ENCODE data around the gene NKX6-2. TPM values are rescaled to one million over a fixed set of nuclear protein-coding genes. Genes with fewer than 3 reads are reported as not detected.

Gene NKX6-2
- total RNA-seq, 4 donors from 2014 or later = not detected

GRCh38 chr10:132766291-132766690, 19.7 kb downstream of the NKX6-2 start:
- Histone ChIP-seq H3K9me3 (no peaks in the 10 kb centered on the region), H3K4me3 (no peak overlapping the region), H3K36me3 (peaks cover 30 to 87% (median 51%) of the 10 kb centered on the region in 4 donors), H3K27ac (replicated peaks in 1 of 4) (no peak overlapping the region), H3K27me3 (no peaks in the 10 kb centered on the region), H3K4me1 (no peaks in the 10 kb centered on the region)
- intact Hi-C loops (cut with DNase I) = no loop called here
- TF ChIP-seq POLR2AphosphoS5 (IDR thresholded peaks at IDR 0.05) = no peak
- TF ChIP-seq EP300 (IDR thresholded peaks at IDR 0.05) = no peak
- TF ChIP-seq CTCF (IDR thresholded peaks at IDR 0.05) = no peak
- no peak for TF ChIP-seq POLR2A (IDR thresholded peaks at IDR 0.05; ENCODE audit: low read depth)
- 93% methylated on average over 13 of the region's 13 CpGs for WGBS
- DNase-seq (ENCODE audit: extremely low spot score) = no peak

- WGBS = 80% methylated on average over 11 of the region's 11 CpGs
- H3K4me1 ChIP-seq = no peaks in the 10 kb centered on the region
- H3K9me3 ChIP-seq = no peaks in the 10 kb centered on the region
- no peak for DNase-seq (ENCODE audit: extremely low spot score)
- intact Hi-C loops (cut with DNase I) = no loop called here
- TF ChIP-seq POLR2AphosphoS5 (IDR thresholded peaks at IDR 0.05) (no peak), CTCF (IDR thresholded peaks at IDR 0.05) (no peak), POLR2A (IDR thresholded peaks at IDR 0.05; ENCODE audit: low read depth) (no peak), EP300 (IDR thresholded peaks at IDR 0.05) (no peak)
- no peak overlapping the region for H3K4me3 ChIP-seq
- peaks cover 28 to 88% (median 54%) of the 10 kb centered on the region in 4 donors for H3K36me3 ChIP-seq
- no peaks in the 10 kb centered on the region for H3K27me3 ChIP-seq
- H3K27ac ChIP-seq (replicated peaks in 1 of 4) = no peak overlapping the region
These were observed 20.5 kb downstream of the NKX6-2 start for GRCh38 chr10:132765435-132765834.

- DNase-seq (ENCODE audit: extremely low spot score) = no peak
- WGBS = 89% methylated on average over 8 of the region's 11 CpGs
- intact Hi-C loops (cut with DNase I) = no loop called here
- H3K27ac ChIP-seq (replicated peaks in 1 of 4) = no peak overlapping the region
- no peak overlapping the region for H3K4me3 ChIP-seq
- no peaks in the 10 kb centered on the region for H3K4me1 ChIP-seq
- peaks cover 38 to 88% (median 56%) of the 10 kb centered on the region in 4 donors for H3K36me3 ChIP-seq
- H3K27me3 ChIP-seq = no peaks in the 10 kb centered on the region
- TF ChIP-seq CTCF (IDR thresholded peaks at IDR 0.05) (no peak), POLR2AphosphoS5 (IDR thresholded peaks at IDR 0.05) (no peak), EP300 (IDR thresholded peaks at IDR 0.05) (no peak), POLR2A (IDR thresholded peaks at IDR 0.05; ENCODE audit: low read depth) (no peak)
- H3K9me3 ChIP-seq = no peaks in the 10 kb centered on the region
These were observed 21.8 kb downstream of the NKX6-2 start for GRCh38 chr10:132764108-132764507.

GRCh38 chr10:132763545-132763944, 22.4 kb downstream of the NKX6-2 start:
- Histone ChIP-seq H3K4me1 (no peaks in the 10 kb centered on the region), H3K4me3 (no peak overlapping the region), H3K9me3 (no peaks in the 10 kb centered on the region), H3K36me3 (peaks cover 38 to 88% (median 56%) of the 10 kb centered on the region in 4 donors), H3K27ac (replicated peaks in 1 of 4) (no peak overlapping the region), H3K27me3 (no peaks in the 10 kb centered on the region)
- intact Hi-C loops (cut with DNase I) = no loop called here
- 73% methylated on average over 4 of the region's 5 CpGs for WGBS
- DNase-seq (ENCODE audit: extremely low spot score) = no peak
- no peak for TF ChIP-seq POLR2AphosphoS5 (IDR thresholded peaks at IDR 0.05)
- no peak for TF ChIP-seq CTCF (IDR thresholded peaks at IDR 0.05)
- TF ChIP-seq POLR2A (IDR thresholded peaks at IDR 0.05; ENCODE audit: low read depth) = no peak
- no peak for TF ChIP-seq EP300 (IDR thresholded peaks at IDR 0.05)

GRCh38 chr10:132762267-132762666, 23.7 kb downstream of the NKX6-2 start:
- WGBS = 94% methylated on average over 6 of the region's 6 CpGs
- no peaks in the 10 kb centered on the region for H3K4me1 ChIP-seq
- TF ChIP-seq CTCF (IDR thresholded peaks at IDR 0.05) (no peak), POLR2A (IDR thresholded peaks at IDR 0.05; ENCODE audit: low read depth) (no peak), POLR2AphosphoS5 (IDR thresholded peaks at IDR 0.05) (no peak), EP300 (IDR thresholded peaks at IDR 0.05) (no peak)
- intact Hi-C loops (cut with DNase I) = no loop called here
- no peaks in the 10 kb centered on the region for H3K9me3 ChIP-seq
- no peak overlapping the region for H3K27ac ChIP-seq (replicated peaks in 1 of 4)
- no peaks in the 10 kb centered on the region for H3K27me3 ChIP-seq
- peaks cover 36 to 88% (median 57%) of the 10 kb centered on the region in 4 donors for H3K36me3 ChIP-seq
- H3K4me3 ChIP-seq = no peak overlapping the region
- DNase-seq (ENCODE audit: extremely low spot score) = no peak
